Measurements from ENCODE around the gene C1S.
A peak's percentile ranks its signal among the peaks of the same experiment; 100 is the strongest.

C1S gene

DNA sequence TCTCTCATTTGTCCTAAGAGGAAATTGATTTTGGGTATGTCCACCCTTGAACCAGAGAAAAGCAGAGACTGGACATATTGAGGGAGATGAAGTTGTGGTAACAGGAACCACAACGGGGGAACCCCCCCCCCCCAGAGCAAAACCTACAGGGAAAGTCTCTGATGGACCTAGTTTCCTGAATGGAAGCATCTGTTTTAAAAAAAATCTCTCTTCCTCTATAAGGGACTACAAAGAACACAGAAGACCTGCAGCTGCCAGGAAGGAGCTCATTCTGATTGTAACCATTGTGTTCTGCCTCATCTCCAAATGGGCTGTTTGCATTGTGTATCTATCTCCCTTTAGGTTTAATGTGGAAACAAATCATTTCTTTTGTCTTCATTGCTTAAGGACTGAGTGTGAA, 13.4 kb downstream of the C1S start:
- no peaks in the 10 kb centered on the region for H3K36me3 ChIP-seq (ENCODE audit: insufficient read depth, low read length)

GRCh38 chr12:7075518-7075917, 15.0 kb downstream of the C1S start:
- Histone ChIP-seq H3K4me1 (ENCODE audit: insufficient read depth, low read length, poor library complexity, severe bottlenecking) (peaks cover 8% of the 10 kb centered on the region), H3K27me3 (ENCODE audit: insufficient read depth, low read length, poor library complexity, severe bottlenecking) (no peaks in the 10 kb centered on the region), H3K4me3 (ENCODE audit: low read length, poor library complexity, severe bottlenecking) (no peak overlapping the region), H4K20me1 (ENCODE audit: insufficient read depth, low read length, poor library complexity, severe bottlenecking) (no peaks in the 10 kb centered on the region), H3K9me3 (ENCODE audit: insufficient read depth, low read depth, low read length) (no peaks in the 10 kb centered on the region), H3K9me2 (replicated peaks; ENCODE audit: low read depth, low read length) (no peaks in the 10 kb centered on the region), H3F3A (ENCODE audit: low read depth) (no peaks in the 10 kb centered on the region), H2AFZ (ENCODE audit: low read length) (peak overlapping the region; percentile 48; the same call in 1 of the 2 replicates), H3K9ac (ENCODE audit: low read depth, low read length, poor library complexity, severe bottlenecking) (no peak overlapping the region), H3K79me2 (ENCODE audit: insufficient read depth, low read length) (no peaks in the 10 kb centered on the region), H3K36me3 (ENCODE audit: insufficient read depth, low read length) (no peaks in the 10 kb centered on the region), H3K4me2 (ENCODE audit: low read depth, low read length, poor library complexity, severe bottlenecking) (no peak overlapping the region)
- TF ChIP-seq EZH2phosphoT487 (IDR thresholded peaks at IDR 0.05; ENCODE audit: borderline replicate concordance): no peak
- TF ChIP-seq, protein P1, sequence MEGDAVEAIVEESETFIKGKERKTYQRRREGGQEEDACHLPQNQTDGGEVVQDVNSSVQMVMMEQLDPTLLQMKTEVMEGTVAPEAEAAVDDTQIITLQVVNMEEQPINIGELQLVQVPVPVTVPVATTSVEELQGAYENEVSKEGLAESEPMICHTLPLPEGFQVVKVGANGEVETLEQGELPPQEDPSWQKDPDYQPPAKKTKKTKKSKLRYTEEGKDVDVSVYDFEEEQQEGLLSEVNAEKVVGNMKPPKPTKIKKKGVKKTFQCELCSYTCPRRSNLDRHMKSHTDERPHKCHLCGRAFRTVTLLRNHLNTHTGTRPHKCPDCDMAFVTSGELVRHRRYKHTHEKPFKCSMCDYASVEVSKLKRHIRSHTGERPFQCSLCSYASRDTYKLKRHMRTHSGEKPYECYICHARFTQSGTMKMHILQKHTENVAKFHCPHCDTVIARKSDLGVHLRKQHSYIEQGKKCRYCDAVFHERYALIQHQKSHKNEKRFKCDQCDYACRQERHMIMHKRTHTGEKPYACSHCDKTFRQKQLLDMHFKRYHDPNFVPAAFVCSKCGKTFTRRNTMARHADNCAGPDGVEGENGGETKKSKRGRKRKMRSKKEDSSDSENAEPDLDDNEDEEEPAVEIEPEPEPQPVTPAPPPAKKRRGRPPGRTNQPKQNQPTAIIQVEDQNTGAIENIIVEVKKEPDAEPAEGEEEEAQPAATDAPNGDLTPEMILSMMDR (conservative IDR thresholded peaks at IDR 0.05; ENCODE audit: low read length): no peak

More for the DNA sequence above, 13.4 kb downstream of the C1S start:
- Histone ChIP-seq H3F3A (ENCODE audit: low read depth) (no peaks in the 10 kb centered on the region), H3K79me2 (ENCODE audit: insufficient read depth, low read length) (no peaks in the 10 kb centered on the region), H3K4me2 (ENCODE audit: low read depth, low read length, poor library complexity, severe bottlenecking) (no peak overlapping the region), H3K9ac (ENCODE audit: low read depth, low read length, poor library complexity, severe bottlenecking) (no peak overlapping the region), H3K9me3 (ENCODE audit: insufficient read depth, low read depth, low read length) (no peaks in the 10 kb centered on the region), H3K9me2 (replicated peaks; ENCODE audit: low read depth, low read length) (no peaks in the 10 kb centered on the region), H3K27me3 (ENCODE audit: insufficient read depth, low read length, poor library complexity, severe bottlenecking) (no peaks in the 10 kb centered on the region), H3K4me3 (ENCODE audit: low read length, poor library complexity, severe bottlenecking) (no peak overlapping the region), H3K4me1 (ENCODE audit: insufficient read depth, low read length, poor library complexity, severe bottlenecking) (peaks cover 8% of the 10 kb centered on the region), H4K20me1 (ENCODE audit: insufficient read depth, low read length, poor library complexity, severe bottlenecking) (no peaks in the 10 kb centered on the region), H2AFZ (ENCODE audit: low read length) (peak overlapping the region; percentile 66)
- TF ChIP-seq, protein P1 (conservative IDR thresholded peaks at IDR 0.05; ENCODE audit: low read length): no peak
- TF ChIP-seq EZH2phosphoT487 (IDR thresholded peaks at IDR 0.05; ENCODE audit: borderline replicate concordance): no peak

DNA sequence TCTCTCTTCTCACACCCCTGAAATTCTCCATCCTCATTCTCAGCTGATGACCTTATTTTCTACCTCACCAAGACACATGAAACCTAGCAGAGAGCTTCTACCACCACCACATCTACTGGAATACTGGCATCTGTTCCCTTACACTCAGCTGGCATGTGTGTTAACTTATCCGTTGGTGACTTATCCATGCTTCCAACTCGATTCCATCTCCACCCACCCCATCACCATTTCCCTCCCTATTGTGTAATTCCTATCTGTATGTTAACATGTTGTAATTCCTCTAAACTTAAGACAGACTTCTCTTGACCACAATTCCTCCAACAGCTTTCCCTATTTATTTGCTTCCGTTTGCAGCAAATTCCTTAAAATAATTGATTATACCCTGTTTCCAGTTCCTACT, 15.4 kb downstream of the C1S start:
- TF ChIP-seq EZH2phosphoT487 (IDR thresholded peaks at IDR 0.05; ENCODE audit: borderline replicate concordance): no peak
- H3K4me1 ChIP-seq (ENCODE audit: insufficient read depth, low read length, poor library complexity, severe bottlenecking): peaks cover 8% of the 10 kb centered on the region
- H3K9me3 ChIP-seq (ENCODE audit: insufficient read depth, low read depth, low read length): no peaks in the 10 kb centered on the region
- H3K36me3 ChIP-seq (ENCODE audit: insufficient read depth, low read length): no peaks in the 10 kb centered on the region
- no peaks in the 10 kb centered on the region for H3K27me3 ChIP-seq (ENCODE audit: insufficient read depth, low read length, poor library complexity, severe bottlenecking)
- H2AFZ ChIP-seq (ENCODE audit: low read length): peak overlapping the region; percentile 48; the same call in 1 of the 2 replicates
- H3K79me2 ChIP-seq (ENCODE audit: insufficient read depth, low read length): no peaks in the 10 kb centered on the region
- H3K4me3 ChIP-seq (ENCODE audit: low read length, poor library complexity, severe bottlenecking): no peak overlapping the region
- no peaks in the 10 kb centered on the region for H3F3A ChIP-seq (ENCODE audit: low read depth)
- no peak overlapping the region for H3K9ac ChIP-seq (ENCODE audit: low read depth, low read length, poor library complexity, severe bottlenecking)
- H3K9me2 ChIP-seq (replicated peaks; ENCODE audit: low read depth, low read length): no peaks in the 10 kb centered on the region
- no peaks in the 10 kb centered on the region for H4K20me1 ChIP-seq (ENCODE audit: insufficient read depth, low read length, poor library complexity, severe bottlenecking)
- H3K4me2 ChIP-seq (ENCODE audit: low read depth, low read length, poor library complexity, severe bottlenecking): no peak overlapping the region

- Histone ChIP-seq H3K9me2 (replicated peaks; ENCODE audit: low read depth, low read length) (no peaks in the 10 kb centered on the region), H3K36me3 (ENCODE audit: insufficient read depth, low read length) (no peaks in the 10 kb centered on the region), H3K4me1 (ENCODE audit: insufficient read depth, low read length, poor library complexity, severe bottlenecking) (peaks cover 8% of the 10 kb centered on the region), H3K9ac (ENCODE audit: low read depth, low read length, poor library complexity, severe bottlenecking) (no peak overlapping the region), H3K9me3 (ENCODE audit: insufficient read depth, low read depth, low read length) (no peaks in the 10 kb centered on the region), H4K20me1 (ENCODE audit: insufficient read depth, low read length, poor library complexity, severe bottlenecking) (no peaks in the 10 kb centered on the region), H3K27me3 (ENCODE audit: insufficient read depth, low read length, poor library complexity, severe bottlenecking) (no peaks in the 10 kb centered on the region), H3K4me2 (ENCODE audit: low read depth, low read length, poor library complexity, severe bottlenecking) (no peak overlapping the region), H2AFZ (ENCODE audit: low read length) (no peak overlapping the region), H3K79me2 (ENCODE audit: insufficient read depth, low read length) (no peaks in the 10 kb centered on the region), H3F3A (ENCODE audit: low read depth) (no peaks in the 10 kb centered on the region), H3K4me3 (ENCODE audit: low read length, poor library complexity, severe bottlenecking) (no peak overlapping the region)
- no peak for TF ChIP-seq EZH2phosphoT487 (IDR thresholded peaks at IDR 0.05; ENCODE audit: borderline replicate concordance)
- TF ChIP-seq, protein P1 (conservative IDR thresholded peaks at IDR 0.05; ENCODE audit: low read length): no peak
Observed at GRCh38 chr12:7076493-7076892, 16.0 kb downstream of the C1S start.

All from Loucy (cell line).